Panc1 (cell line): Measurements from ENCODE around the gene PLCXD1. TPM values are rescaled to one million over a fixed set of nuclear protein-coding genes. Genes with fewer than 3 reads are reported as not detected.
"Not testable (repeated sequence)": the region's sequence is repeated elsewhere in the genome, so short reads cannot be mapped to it uniquely, and the experiment has no call there.

ENCODE experiments used
- ATAC-seq: fragments of 200-7000 bp; cut with Tn5 transposase; 2 replicates; pipeline ENCODE4 v1.9.1; 2020; ENCODE audit warnings: mild to moderate bottlenecking, moderate library complexity
- BruUV-seq: library from RNA; stranded (reverse); fragments of 400-500 nt; replicated peaks from 2 replicates; lab custom pipeline; 2021; lab: Mats Ljungman, UMichigan
- CTCF ChIA-PET: fragments of 300-600 bp; sonication (Branson Sonifier 250); formaldehyde crosslinking; loops from one replicate; lab custom pipeline; 2022; ENCODE audit warnings: antibody characterized with exemption; lab: Charles Lee
- POLR2A ChIA-PET: fragments of 300-600 bp; sonication (Branson Sonifier 250); formaldehyde crosslinking; loops from one replicate; lab custom pipeline; 2022; ENCODE audit warnings: antibody characterized with exemption; lab: Charles Lee
- DNase-seq: peaks from one replicate; pipeline ENCODE4 v3.0.0-alpha.2; 2010; ENCODE audit warnings: low read depth, low spot score
- H3K27ac ChIP-seq: 2 replicates; pipeline ENCODE4 v1.5.1; 2011; ENCODE audit warnings: mild to moderate bottlenecking, low read length, inconsistent platforms
- H3K27me3 ChIP-seq: fragments of 200-500 bp; sonication (Bioruptor generic); 2 replicates; pipeline ENCODE4 v1.6.0; 2014; ENCODE audit warnings: low read length, inconsistent platforms; ENCODE audit not compliant: control insufficient read depth, insufficient read depth
- H3K36me3 ChIP-seq: fragments of 200-500 bp; sonication (Bioruptor generic); 2 replicates; pipeline ENCODE4 v1.5.1; 2014; ENCODE audit warnings: inconsistent platforms, mild to moderate bottlenecking, low read length, moderate library complexity; ENCODE audit not compliant: control insufficient read depth, insufficient read depth
- H3K4me1 ChIP-seq: 2 replicates; pipeline ENCODE4 v1.5.1; 2011; ENCODE audit warnings: inconsistent platforms, mild to moderate bottlenecking, low read length, moderate library complexity; ENCODE audit not compliant: control insufficient read depth, insufficient read depth
- H3K4me3 ChIP-seq, 2 experiments: 2 replicates each; pipeline ENCODE4 v1.5.1; 2011 to 2012; ENCODE audit warnings: low read depth in 2 of 2, low read length in 2 of 2, mild to moderate bottlenecking in 2 of 2, inconsistent platforms in 1 of 2, moderate library complexity in 1 of 2
- H3K9me3 ChIP-seq: fragments of 200-500 bp; sonication (Bioruptor generic); 2 replicates; pipeline ENCODE4 v1.5.1; 2014; ENCODE audit warnings: low read depth, mild to moderate bottlenecking, inconsistent platforms, low read length, moderate library complexity; ENCODE audit not compliant: control insufficient read depth, insufficient read depth
- CTCF ChIP-seq: fragments of 450-650 bp; IDR thresholded peaks from 2 replicates; pipeline ENCODE4 v1.5.1; 2017; ENCODE audit warnings: mild to moderate bottlenecking
- POLR2AphosphoS5 ChIP-seq: IDR thresholded peaks from 2 replicates; pipeline ENCODE4 v1.6.1; 2012; ENCODE audit warnings: mild to moderate bottlenecking, low read depth, low read length, moderate library complexity
- REST ChIP-seq, 2 experiments: IDR thresholded peaks; 2 replicates each; pipeline ENCODE4 v1.6.1; 2011 to 2012; ENCODE audit warnings: low read depth in 2 of 2, control low read depth in 1 of 2, low read length in 1 of 2, mild to moderate bottlenecking in 1 of 2, moderate library complexity in 1 of 2; ENCODE audit not compliant: insufficient read depth in 1 of 2
- SIN3A ChIP-seq: IDR thresholded peaks from 2 replicates; pipeline ENCODE4 v1.6.1; 2012; ENCODE audit warnings: low read depth, mild to moderate bottlenecking, low read length, moderate library complexity, borderline replicate concordance; ENCODE audit not compliant: insufficient read depth
- TCF7L2 ChIP-seq: IDR thresholded peaks from 2 replicates; pipeline ENCODE4 v1.6.1; 2011; ENCODE audit warnings: mild to moderate bottlenecking, low read depth, low read length, inconsistent platforms
- in situ Hi-C: cut with HindIII; loops from 2 replicates; pipeline ENCODE4 v1.10.0; 2016; ENCODE audit warnings: low sequenced_read_pairs, low pct_unique_long_range_greater_than_20kb
- intact Hi-C: fragments of 100-400 bp; cut with micrococcal nuclease; formaldehyde crosslinking; loops from one replicate; pipeline ENCODE4 v1.10.0; 2022; ENCODE audit not compliant: unreplicated experiment
- total RNA-seq: library from RNA; stranded (reverse); gene quantifications from one replicate; pipeline ENCODE4 v1.2.1, GENCODE V29; 2021; ENCODE audit not compliant: unreplicated experiment

Gene PLCXD1
- total RNA-seq, 1 experiment from 2014 or later, result 54.9 TPM

- Histone ChIP-seq H3K27me3 (no peaks in the 10 kb centered on the region), H3K27ac (no peak overlapping the region), H3K36me3 (no peaks in the 10 kb centered on the region), H3K9me3 (no peaks in the 10 kb centered on the region), H3K4me3 (no peak overlapping the region), H3K4me1 (no peaks in the 10 kb centered on the region)
- ChIA-PET CTCF (no interaction called here), POLR2A (no interaction called here)
- TF ChIP-seq CTCF (no peak), SIN3A (no peak), POLR2AphosphoS5 (no peak), TCF7L2 (no peak), REST (IDR thresholded peaks at IDR 0.05; ENCODE audit: insufficient read depth in 1 of 2, low read depth in 2 of 2, low read length in 1 of 2) (no peak)
- ATAC-seq, result no peak
- in situ Hi-C loops (no loop called here), intact Hi-C loops (no loop called here)
- DNase-seq, result no peak
- BruUV-seq, result no TSS peak
Measured at GRCh38 chrX:255923-256331, 25.3 kb upstream of the PLCXD1 start.

GRCh38 chrX:257054-257453 is 24.1 kb upstream of the PLCXD1 start:
- CTCF ChIA-PET, POLR2A ChIA-PET, DNase-seq, in situ Hi-C loops, ATAC-seq, H3K36me3 ChIP-seq, intact Hi-C loops, H3K4me3 ChIP-seq, H3K9me3 ChIP-seq, BruUV-seq, H3K4me1 ChIP-seq, H3K27me3 ChIP-seq, H3K27ac ChIP-seq: not testable (repeated sequence)

GRCh38 chrX:257681-258289 is 23.4 kb upstream of the PLCXD1 start:
- Histone ChIP-seq H3K36me3 (no peaks in the 10 kb centered on the region), H3K4me3 (no peak overlapping the region), H3K27me3 (no peaks in the 10 kb centered on the region), H3K9me3 (no peaks in the 10 kb centered on the region), H3K4me1 (no peaks in the 10 kb centered on the region), H3K27ac (no peak overlapping the region)
- CTCF ChIA-PET, result no interaction called here
- POLR2A ChIA-PET, result no interaction called here
- DNase-seq (no peak), ATAC-seq (no peak)
- no TSS peak for BruUV-seq
- TF ChIP-seq CTCF, result no peak
- TF ChIP-seq POLR2AphosphoS5, result no peak
- TF ChIP-seq TCF7L2, result no peak
- no peak for TF ChIP-seq SIN3A
- TF ChIP-seq REST (IDR thresholded peaks at IDR 0.05; ENCODE audit: insufficient read depth in 1 of 2, low read depth in 2 of 2, low read length in 1 of 2), result no peak
- intact Hi-C loops (no loop called here), in situ Hi-C loops (no loop called here)
